H1 (cell line): ENCODE results near the gene TMA7. TPM values are rescaled to one million over a fixed set of nuclear protein-coding genes. Genes with fewer than 3 reads are reported as not detected.

Source experiments
- BCL11A ChIP-seq, 2 experiments: IDR thresholded peaks; one replicate each; pipeline ENCODE4 v1.6.1; 2011; ENCODE audit warnings: low read depth in 2 of 2, low read length in 2 of 2, mild to moderate bottlenecking in 2 of 2
- CEBPB ChIP-seq: IDR thresholded peaks from 2 replicates; pipeline ENCODE4 v1.6.1; 2012; ENCODE audit warnings: low read depth, low read length
- CHD2 ChIP-seq: IDR thresholded peaks from 2 replicates; pipeline ENCODE4 v1.6.1; 2012; ENCODE audit warnings: low read length, improper control_type of control experiment
- CREB1 ChIP-seq: IDR thresholded peaks from 2 replicates; pipeline ENCODE4 v1.6.1; 2012; ENCODE audit warnings: inconsistent platforms
- RBBP5 ChIP-seq: IDR thresholded peaks from 2 replicates; pipeline ENCODE4 v1.7.1; 2012; ENCODE audit warnings: low read depth, mild to moderate bottlenecking, inconsistent platforms, low read length, moderate library complexity, borderline replicate concordance
- RNF2 ChIP-seq: fragments of 200-900, 300-1000 bp; sonication (generic); IDR thresholded peaks from 2 replicates; pipeline ENCODE4 v1.7.1; 2016; ENCODE audit warnings: borderline replicate concordance, low read depth, mild to moderate bottlenecking, antibody characterized with exemption, low read length; ENCODE audit not compliant: poor library complexity, severe bottlenecking; ENCODE audit errors: missing control alignments
- SAP30 ChIP-seq: fragments of 300-600 bp; sonication (generic); IDR thresholded peaks from 2 replicates; pipeline ENCODE4 v1.7.1; 2012; ENCODE audit warnings: low read length, moderate library complexity, mild to moderate bottlenecking, inconsistent platforms; ENCODE audit not compliant: insufficient read depth, insufficient replicate concordance
- SIRT6 ChIP-seq: IDR thresholded peaks from one replicate; pipeline ENCODE4 v1.7.1; 2012; ENCODE audit warnings: low read length, inconsistent platforms
- TAF1 ChIP-seq: IDR thresholded peaks from 2 replicates; pipeline ENCODE4 v1.6.1; 2011; ENCODE audit warnings: mild to moderate bottlenecking, low read depth, low read length
- polyA plus RNA-seq, 7 experiments: library from polyadenylated mRNA; depleted of rRNA in 3 of 7; stranded (reverse) in 5 of 7; unstranded in 2 of 7; fragments of >200 nt in 5 of 7; fragments of 200-250 nt in 2 of 7; gene quantifications; 1 replicate in 5 of 7; 2 replicates in 1 of 7; 4 replicates in 1 of 7; pipeline versions ENCODE4 v1.2.1 to v1.2.3, GENCODE V29; 2011 to 2013; ENCODE audit warnings: missing spikeins in 2 of 7, mixed read lengths in 2 of 7
- total RNA-seq: library from RNA; stranded (reverse); fragmentation: NEBNext Ultra II Directional; extraction: Animal tissue kit (Norgen Biotek cat#: 25700); gene quantifications from 2 replicates; pipeline ENCODE4 v1.2.1, GENCODE V29; 2021

TMA7 gene
- total and polyA plus RNA-seq, 2 of the 8 experiments (the other 6 are each of a cell fraction or from before 2014, with no cell fraction given): 138 to 305 TPM

DNA sequence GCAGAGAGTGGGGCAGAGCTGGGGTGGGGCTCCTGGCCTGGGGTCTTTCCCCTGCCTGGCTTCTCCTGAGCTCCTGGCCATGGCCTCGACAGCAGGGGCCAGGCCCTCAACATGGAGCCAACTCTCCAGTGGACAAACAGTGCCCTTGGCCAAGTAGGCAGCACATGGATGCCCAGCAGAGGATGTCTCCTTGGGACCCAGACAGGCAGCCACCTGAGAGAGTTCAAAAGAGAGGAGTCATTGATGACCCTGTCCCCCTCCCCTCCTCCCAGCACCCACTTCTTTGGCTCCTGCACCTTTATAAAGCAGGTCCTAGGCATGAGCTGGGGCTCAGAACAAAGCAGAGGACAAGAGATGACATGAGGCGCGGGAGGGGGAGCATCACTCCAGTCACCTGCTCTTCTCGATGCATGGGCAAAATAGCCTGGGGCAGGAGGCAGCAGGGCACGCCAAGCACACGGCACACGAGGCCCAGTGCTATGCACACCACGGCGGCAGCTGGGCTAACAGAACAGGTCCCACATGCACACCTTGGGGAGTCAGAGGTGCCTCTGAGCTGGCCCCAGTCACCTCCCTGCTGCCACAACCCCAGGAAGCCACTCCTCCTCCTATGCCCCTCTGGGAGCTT is 36.5 kb downstream of the TMA7 start (continued):
- no peak for TF ChIP-seq RBBP5
- no peak for TF ChIP-seq SIRT6
- no peak for TF ChIP-seq CHD2
- no peak for TF ChIP-seq TAF1
- TF ChIP-seq CREB1: no peak
- no peak for TF ChIP-seq SAP30
- no peak for TF ChIP-seq RNF2
- no peak for TF ChIP-seq BCL11A (IDR thresholded peaks at IDR 0.05; ENCODE audit: low read depth in 2 of 2, low read length in 2 of 2)
- no peak for TF ChIP-seq CEBPB
